LoVo (cell line): ENCODE measurements around the gene WWC2.
"Not testable (repeated sequence)": the region's sequence is repeated elsewhere in the genome, so short reads cannot be mapped to it uniquely, and the experiment has no call there.

ENCODE experiments used
- DNase-seq: peaks from one replicate; pipeline ENCODE4 v3.0.0-alpha.2; 2016; ENCODE audit warnings: low spot score

The WWC2 gene

DNA sequence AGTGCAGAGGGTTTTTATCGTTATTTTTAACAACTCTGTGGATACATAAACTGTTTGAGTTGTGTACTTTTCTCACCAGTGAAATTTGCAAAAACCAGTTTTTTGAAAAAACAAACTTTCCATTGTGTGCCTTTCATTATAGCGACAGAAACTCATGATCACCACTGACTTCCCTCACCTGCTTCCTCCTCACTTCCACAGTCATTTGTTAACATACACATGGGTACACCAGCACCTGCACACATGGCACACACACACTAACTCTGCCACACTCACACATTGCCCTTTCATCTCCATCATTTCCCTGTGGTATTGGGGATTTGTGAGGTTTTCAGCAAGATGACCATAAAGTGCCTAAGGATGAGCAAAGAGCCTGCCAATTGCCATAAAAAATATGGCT is 200.4 kb downstream of the WWC2 start:
- DNase-seq = no peak

DNA sequence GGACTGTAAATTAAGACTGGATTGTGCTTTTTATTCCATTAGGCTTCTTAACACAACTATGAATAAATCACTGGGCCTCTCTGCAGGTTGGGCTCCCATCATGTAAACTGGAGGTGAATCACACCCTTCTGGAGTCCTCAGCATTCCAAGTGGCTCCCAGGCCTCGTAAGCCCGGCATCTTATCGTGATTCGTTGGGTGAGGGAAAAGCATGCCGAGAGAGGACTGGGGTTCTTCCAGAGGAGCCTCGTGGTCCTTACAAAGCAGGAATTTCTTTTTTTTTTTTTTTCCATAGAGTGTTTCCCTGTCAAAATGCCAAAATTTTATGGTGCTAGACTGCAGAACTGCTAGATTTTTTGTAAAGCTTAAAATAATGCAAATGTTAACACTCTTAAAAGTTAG is 201.0 kb downstream of the WWC2 start:
- no peak for DNase-seq

DNA sequence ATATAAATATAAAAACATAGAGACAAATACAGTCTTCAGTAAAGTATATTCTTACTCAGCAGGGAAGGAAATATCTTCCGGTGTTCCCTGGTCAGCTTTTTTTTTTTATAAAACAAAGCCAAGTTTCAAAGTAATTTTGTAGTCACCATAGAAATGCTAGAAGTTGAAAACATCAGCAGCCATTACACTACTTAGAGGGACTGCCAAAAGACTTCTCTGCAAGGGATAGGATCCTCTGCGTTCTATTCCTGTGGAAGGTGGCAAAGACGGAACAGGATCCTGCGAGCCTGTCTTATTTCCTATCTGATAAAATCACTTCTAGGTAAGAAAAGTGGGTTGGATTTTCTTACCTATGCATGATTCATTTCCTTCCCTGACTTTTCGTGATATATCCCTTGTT is 201.6 kb downstream of the WWC2 start:
- no peak for DNase-seq

DNA sequence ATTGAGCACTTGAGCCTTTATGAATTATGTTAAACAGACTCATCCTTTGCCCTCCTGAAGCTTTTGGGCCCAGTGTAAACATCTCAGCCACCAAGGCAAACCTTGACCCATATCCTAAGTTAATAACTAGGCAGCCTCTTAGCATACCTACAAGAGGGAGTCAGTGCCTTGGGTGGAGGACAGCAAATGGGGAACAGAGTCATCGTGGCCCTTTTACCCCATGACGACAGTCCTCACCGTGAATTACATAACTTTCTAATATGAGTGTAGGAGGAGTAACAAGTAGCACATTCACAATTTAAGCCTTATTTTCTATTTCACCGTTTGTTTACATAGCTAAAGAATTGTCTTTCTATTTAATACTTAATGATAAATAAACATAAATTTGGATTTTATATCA is 204.2 kb downstream of the WWC2 start:
- no peak for DNase-seq

DNA sequence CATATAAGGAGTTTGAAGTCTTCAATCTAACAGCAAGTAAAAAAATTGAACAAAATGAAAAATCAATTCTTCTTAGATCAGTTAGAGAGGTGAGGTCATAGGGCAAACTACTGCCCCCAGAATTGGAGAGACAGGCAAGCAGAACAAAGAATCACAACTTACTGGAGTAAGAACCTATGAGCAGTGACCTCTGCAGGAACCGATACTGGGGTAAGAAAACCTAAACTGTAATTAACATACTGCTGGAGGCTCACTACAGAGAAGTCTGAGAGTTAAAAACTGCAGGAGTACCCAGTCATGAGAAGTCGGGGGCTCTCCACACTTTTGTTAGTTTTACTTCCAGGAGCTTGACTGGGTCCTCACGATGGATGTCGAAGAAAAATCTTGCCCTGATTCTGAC is 205.0 kb downstream of the WWC2 start:
- DNase-seq = no peak

DNA sequence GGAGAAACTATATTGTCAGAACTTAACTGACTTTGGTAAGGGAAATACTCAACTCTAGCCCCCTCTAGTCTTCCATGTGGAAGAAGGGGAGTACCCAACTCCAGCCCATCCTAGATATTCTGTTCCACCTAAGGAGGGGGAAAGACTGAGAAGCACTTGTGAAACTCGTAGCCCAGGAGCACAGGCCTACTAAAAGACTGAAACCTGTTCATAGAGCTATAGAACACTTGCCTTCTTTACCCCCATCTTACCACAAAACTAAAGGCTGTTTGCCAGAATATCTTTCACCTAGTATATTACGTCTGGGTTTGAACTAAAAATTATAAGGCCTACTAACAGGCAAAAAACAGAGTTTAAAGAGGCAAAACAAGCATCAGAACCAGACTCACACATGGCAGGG is 205.5 kb downstream of the WWC2 start:
- DNase-seq = no peak

DNA sequence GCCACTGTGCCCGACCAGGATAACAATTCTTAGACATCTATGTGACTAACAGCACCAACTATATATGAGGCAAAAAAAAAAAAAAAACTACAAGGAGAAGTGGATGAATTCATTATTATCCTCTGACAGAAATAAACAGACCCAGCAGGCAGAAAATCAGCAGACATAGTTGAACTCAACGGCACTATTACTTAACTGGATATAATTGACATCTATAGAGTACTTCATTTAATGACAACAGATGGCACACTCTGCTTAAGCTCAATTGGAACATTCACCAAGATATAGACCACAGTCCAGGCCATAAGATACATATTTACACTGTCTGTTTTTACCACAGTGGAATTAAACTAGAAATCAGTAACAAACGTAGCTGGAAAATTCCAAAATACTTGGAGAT is 207.8 kb downstream of the WWC2 start:
- no peak for DNase-seq

DNA sequence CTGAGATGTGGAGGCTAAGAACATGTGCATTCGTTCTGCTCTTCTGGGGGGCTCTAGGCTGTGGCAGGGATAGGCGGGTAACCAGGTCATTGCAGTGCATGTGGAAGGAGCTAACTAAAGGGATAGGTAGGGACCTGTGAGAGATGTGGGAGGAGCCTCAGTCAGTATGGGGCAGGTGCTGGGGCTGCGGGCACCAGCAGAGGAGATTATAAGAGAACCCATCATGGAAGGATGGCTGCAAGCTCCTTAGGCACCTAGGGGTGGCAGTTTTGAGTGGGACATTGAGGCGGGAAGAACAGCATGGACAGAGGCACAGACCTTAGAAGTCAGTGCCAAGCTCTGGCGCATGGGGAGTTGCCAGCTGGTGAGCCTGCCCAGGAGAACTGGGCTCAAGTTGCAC is 213.8 kb downstream of the WWC2 start:
- no peak for DNase-seq

DNA sequence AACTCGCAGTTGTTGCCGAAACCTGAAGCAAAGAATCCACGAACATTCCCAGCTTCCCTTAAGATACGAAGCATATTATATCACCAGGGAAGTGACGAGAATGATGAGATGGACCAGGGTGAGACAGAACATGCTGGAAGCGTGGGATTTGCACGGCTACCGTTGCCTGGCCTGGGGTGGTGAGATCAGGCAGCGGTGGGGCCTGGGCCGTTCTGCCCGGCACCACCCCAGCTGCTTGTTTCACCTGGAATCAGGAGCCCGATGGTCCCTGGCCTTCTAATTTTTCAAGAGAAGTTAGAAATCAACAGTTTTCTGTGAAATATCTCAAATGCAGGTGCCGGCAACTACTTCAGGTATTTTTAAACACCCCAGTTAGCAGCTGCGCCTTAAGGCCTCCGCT is 215.3 kb downstream of the WWC2 start:
- DNase-seq = no peak

DNA sequence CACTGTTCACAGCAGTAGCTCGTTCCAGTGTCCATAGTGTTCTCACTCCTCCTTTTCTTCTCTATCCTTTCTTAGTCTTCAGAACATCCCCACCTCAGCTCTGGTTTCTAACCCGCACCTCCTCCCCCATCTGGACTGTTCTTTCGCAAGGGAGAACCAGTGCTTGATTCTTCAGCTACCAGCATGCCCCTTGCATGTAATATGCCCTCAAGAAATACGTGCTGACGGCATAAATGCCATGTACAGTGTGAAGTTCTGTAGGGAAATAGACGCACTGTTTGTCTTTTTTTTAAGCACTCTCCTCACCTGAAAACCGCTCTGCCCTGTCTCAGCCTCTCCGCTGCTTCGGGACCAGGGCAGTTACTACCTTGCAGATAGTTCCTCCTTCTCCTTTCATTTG is 215.7 kb downstream of the WWC2 start:
- DNase-seq = no peak

DNA sequence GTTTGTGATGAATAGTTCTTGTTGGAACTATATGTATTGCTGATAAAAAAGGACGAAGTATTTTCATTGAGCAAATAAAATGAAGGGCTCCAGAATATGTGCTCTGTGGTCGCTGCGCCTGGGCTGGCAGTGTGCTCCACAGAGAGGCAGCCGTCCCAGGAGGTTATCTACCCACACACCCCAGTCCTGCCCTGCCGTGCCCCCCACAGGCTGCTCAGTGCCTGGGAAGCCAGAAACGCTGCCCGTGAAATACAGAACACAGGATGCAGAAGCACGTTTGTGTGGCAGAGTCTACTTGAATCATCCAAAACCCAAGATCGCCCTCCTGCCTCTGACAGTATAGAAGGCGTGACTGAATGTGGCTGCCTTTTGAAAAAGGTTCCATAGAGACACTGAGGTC is 219.6 kb downstream of the WWC2 start:
- no peak for DNase-seq

DNA sequence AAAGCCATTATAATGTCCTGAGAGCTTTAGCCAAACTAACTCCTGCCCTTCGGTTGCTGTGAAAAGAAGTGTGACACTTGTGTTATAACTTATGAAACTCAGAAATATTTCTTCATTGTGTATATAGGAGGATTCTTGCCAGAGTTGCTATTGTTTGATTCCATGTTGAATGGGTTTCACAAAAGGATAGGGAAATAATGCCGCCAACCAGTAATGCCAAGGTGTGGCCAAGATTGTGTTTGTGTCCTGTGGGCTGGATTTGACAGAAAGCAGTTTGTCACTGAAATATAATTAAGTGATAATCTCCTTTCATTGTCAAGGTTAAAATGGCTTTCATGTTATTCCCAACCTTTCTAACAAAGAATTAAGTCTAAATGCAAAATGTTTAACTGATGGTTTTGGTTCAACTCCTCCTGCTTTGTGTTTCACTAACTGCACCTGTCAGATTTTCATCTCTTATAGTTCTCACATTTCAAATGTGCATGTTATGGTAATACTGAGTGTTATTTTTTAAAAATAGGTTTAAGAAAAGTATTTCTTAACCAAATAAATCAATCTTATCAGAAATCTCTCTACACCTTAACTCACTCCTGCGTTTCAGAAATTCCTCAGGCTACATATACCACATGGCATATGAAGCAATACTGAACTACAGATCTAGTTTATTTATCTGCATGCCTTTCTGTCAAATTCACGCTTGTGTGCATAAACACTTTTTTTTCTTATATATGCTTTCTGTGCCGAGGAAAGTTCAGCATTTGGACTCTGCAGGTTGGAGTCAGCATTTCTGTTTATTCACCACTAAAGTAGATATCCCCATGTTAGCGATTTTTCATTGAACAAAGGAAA is 221.4 kb downstream of the WWC2 start, which contains the start of gene CLDN22:
CLDN22 (minus strand) TSS at position 66 of the 849 bp plus-strand sequence; CDS start at position 8, 58 bp downstream.
- no peak for DNase-seq

DNA sequence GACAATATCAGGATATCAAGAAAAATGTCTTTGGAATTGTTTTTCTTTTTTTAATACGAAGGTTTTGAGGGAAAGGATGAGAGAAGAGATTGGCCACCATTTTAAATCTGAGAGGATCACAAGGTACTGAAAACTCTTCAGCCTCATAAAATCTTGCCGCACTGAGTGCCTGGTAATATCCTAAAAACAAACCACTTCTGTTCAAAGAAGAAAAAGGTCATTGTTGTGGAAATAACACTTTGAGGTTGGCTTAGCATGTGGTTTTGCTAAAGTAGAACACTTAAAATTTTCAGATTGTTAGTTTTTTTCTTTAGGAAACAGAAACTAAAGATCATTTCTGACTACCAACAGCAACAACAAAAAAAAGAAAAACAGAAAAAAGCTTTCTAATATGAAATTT is 222.0 kb downstream of the WWC2 start:
- no peak for DNase-seq

DNA sequence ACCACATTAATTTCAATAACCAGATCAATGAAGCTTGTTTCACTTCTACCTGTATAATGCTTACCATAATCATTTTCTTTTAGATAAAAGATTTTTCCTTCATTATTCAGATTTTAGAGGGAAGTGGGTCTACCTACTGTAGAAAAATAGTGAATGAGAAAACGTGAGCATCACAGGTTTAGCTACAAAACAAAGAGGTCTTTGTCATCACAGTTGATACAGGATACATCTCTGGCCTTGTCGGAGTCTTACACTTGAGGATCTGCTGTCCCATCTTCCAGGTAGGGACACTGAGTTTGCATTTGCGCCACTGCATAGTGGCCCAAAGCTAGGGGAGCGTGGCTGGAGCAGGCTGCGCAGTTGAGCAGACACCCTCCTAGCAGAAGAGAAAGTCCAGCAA is 222.5 kb downstream of the WWC2 start:
- DNase-seq = no peak

DNA sequence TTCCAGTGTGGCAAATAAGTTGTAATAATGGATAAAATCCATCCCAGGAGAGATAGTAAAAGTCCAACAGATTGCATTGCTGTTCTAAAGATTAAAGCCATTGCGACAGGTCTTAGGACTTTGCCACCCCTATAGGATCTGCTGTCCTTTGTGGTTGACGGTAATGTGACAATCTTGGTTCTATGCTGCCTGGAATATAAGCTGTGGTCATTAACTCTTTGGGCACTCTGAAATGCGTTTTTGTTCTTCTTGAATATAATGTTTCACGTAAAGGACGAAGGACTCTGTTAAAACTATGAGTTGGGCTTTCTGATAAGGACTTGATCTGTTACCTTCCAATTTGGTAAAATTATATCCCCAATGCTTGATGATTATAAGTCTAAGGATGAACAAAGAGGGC is 223.3 kb downstream of the WWC2 start, which contains the start of gene CLDN24:
CLDN24 (minus strand) TSS at position 101 of the 400 bp plus-strand sequence; CDS start at position 101, 0 bp downstream.
- DNase-seq = no peak

DNA sequence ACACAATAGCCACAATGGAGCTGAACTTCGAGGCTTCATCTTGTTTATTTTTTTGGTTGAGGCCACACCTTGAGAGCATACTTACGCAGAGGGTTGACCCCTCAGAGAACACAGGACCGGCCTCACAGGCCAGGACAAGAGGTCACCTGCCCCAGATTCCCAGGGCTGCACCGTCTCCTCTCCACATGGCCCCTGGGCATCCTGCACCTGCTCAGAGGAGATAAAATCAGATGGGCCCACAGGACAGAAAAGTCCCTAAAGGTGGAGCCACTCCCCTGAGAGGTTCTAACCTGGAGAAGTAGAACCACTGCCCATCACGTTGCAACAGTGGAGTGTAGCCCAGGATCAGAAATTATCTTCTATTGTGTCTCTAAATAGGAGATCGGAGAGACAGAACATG is 224.2 kb downstream of the WWC2 start:
- DNase-seq = no peak

DNA sequence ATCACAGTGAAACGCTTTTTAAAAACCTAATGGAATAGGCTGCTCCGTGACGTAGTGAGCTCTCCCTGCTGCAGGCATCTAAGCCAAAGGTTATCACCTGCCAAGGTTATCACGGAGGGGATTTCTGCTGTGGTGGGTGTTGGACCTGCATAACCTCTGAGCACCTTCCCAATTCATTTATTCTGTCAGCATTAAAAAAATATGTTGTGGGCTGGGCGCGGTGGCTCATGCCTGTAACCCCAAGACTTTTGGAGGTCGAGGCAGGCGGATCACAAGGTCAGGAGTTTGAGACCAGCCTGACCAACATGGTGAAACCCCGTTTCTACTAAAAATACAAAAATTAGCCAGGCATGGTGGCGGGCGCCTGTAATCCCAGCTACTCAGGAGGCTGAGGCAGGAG is 225.0 kb downstream of the WWC2 start:
- not testable (repeated sequence) for DNase-seq

DNA sequence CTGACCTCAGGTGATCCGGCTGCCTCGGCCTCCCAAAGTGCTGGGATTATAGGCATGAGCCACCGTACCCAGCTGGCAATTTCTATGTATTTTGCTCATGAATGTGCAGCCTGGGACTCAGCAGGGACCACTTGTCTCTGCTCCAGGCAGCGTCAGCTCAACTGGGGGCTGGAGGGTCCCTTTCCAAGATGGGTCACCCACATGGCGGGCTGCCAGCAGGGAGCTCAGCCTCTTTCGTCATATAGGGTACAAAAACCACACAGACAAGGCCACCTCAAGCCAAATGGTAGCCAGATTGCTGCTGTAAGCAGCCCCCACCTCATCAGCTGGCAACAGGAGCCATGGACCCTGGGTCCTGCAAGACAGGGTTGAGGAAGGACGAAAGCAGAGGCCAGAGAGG is 225.6 kb downstream of the WWC2 start:
- no peak for DNase-seq

DNA sequence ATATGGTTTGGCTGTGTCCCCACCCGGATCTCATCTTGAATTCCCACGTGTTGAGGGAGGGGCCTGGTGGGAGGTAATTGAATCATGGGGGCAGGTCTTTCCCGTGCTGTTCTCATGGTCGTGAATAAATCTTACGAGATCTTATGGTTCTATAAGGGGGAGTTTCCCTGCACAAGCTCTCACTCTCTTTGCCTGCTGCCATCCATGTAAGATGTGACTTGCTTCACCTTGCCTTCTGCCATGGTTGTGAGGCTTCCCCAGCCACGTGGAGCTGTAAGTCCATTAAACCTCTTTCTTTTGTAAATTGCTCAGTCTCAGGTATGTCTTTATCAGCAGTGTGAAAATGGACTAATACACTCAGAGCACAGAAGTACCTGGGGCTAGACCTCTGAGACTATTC is 227.3 kb downstream of the WWC2 start:
- not testable (repeated sequence) for DNase-seq

DNA sequence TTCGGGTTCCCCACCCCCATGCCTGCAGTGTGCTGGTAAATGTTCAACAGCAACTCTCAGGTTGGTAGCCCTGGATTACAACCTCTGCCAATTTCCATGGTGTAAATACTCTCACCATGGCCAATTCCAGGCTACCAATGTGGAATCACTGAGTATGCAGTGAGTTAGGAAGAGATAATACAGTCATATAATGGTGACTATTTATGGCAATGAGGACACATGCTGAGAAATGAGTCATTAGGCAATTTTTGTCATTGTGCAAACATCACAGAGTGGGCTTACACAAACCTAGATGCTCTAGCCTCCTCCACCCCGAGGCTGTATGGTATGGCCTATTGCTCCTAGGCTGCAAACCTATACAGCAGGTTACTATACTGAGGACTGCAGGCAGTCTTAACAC is 227.8 kb downstream of the WWC2 start:
- peak; percentile 25 for DNase-seq

DNA sequence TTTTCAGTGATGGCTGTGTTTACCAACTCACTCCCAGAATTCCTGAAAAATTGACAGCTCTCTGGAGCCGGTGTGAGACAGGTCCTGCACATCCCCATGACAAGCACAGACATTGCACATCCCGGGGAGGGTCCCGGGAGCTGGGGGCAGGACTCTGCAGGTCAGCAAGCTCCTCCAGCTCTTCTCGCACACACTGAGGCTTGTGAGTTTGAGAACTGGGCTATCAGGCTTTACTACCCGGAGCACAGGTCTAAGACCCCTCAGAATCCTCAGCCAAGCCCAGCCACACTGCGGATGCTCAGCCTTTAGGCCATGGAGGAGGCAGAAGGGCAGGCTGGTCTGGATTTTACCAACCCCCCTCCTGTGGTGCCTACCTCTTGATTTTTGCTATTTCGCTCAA is 228.8 kb downstream of the WWC2 start:
- DNase-seq = no peak

DNA sequence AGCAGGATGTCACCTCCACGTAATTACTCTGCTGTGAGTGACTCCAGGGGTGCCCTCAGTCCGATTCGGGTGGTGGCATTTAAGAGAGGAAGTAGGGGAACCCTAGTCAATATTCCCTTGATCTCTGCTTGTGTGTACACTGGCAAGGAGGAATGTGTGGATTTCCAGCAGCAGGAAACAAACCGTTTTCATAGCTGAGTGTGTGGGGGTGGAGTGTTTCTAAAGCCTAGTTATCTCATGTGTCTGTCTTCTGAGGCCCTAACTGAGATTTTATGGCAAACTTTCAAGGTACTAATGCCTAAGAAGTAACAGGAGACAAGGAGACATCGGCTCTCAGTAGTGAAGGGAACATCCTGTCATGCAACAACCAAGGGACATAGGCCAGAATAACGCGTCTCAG is 229.8 kb downstream of the WWC2 start:
- no peak for DNase-seq

DNA sequence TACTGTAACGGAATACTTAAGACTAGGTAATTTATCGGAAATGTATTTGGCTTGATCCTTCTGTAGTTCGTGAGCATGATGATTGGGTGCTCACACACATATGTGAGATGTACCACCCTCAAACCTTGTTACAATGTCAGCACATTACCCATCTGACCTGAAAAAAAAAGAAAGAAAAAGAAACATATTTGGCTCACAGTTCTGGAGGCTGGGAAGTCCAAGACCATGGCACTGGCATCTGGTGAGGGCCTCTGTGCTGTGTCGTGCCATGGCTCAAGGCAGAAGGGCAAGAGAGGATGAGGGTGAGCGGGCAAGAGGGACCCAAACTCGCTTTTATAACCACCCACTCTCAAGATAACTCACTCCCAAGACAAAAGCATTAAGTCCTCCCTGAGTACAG is 230.2 kb downstream of the WWC2 start:
- no peak for DNase-seq
